ENCODE results near the gene PPP4R1. TPM values are rescaled to one million over a fixed set of nuclear protein-coding genes. Genes with fewer than 3 reads are reported as not detected.

PPP4R1 gene
- total RNA-seq, 1 donor from 2014 or later, result 132 TPM

DNA sequence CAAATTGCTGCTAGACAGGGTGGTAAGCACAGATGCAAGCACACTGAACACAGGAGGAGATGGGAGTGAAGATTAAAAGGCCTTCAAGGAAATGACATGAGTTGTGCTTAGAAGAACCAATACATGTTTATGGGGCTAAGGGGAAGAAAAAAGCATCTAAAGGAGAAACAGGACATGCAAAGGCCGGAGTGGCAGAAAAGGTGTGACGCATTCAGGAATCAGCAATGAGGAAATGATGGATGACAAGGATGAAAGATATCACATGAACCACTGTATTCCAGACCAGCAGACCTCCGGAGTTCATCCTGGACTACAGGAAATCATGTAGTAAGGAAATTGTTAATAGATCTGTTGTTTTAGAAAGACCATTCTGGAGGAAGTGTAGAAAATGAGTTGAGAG is 42.8 kb downstream of the PPP4R1 start:
- Mint-ChIP-seq H3K36me3 (ENCODE audit: low read depth, unreplicated experiment) (peaks cover 14% of the 10 kb centered on the region), H3K4me1 (ENCODE audit: low read depth, unreplicated experiment) (peaks cover 5% of the 10 kb centered on the region), H3K4me3 (ENCODE audit: unreplicated experiment) (no peak overlapping the region), H3K27ac (ENCODE audit: unreplicated experiment) (no peak overlapping the region), H3K9me3 (ENCODE audit: unreplicated experiment) (no peaks in the 10 kb centered on the region), H3K27me3 (ENCODE audit: low read depth, unreplicated experiment) (no peaks in the 10 kb centered on the region)
- DNase-seq (ENCODE audit: low read depth) (no peak), FAIRE-seq (no peak)
- peaks cover 32% of the 10 kb centered on the region for H3K36me3 ChIP-seq (ENCODE audit: insufficient read depth, low read length)
- no peak overlapping the region for H3K9ac ChIP-seq (ENCODE audit: low read length)
- no peak overlapping the region for H2AFZ ChIP-seq (ENCODE audit: low read depth, low read length)
- H3K4me3 ChIP-seq (ENCODE audit: insufficient read depth, low read depth, low read length), result no peak overlapping the region
- TF ChIP-seq CTCF (IDR thresholded peaks at IDR 0.05; ENCODE audit: insufficient read depth, low read depth, low read length) (no peak), EZH2 (IDR thresholded peaks at IDR 0.05; ENCODE audit: insufficient read depth, low read length) (no peak)
- H3K79me2 ChIP-seq (ENCODE audit: insufficient read depth, low read length), result peaks cover 5% of the 10 kb centered on the region
- no peak overlapping the region for H3K4me2 ChIP-seq (ENCODE audit: low read length)
- peaks cover 26% of the 10 kb centered on the region for H4K20me1 ChIP-seq (ENCODE audit: insufficient read depth, low read length)
- H3K4me1 ChIP-seq (ENCODE audit: insufficient read depth, low read length), result no peaks in the 10 kb centered on the region
- H3K27me3 ChIP-seq (ENCODE audit: insufficient read depth, low read length), result no peaks in the 10 kb centered on the region
- H3K9me3 ChIP-seq (ENCODE audit: insufficient read depth, low read depth, low read length), result no peaks in the 10 kb centered on the region
- no peak overlapping the region for H3K27ac ChIP-seq (ENCODE audit: low read depth, low read length)

DNA sequence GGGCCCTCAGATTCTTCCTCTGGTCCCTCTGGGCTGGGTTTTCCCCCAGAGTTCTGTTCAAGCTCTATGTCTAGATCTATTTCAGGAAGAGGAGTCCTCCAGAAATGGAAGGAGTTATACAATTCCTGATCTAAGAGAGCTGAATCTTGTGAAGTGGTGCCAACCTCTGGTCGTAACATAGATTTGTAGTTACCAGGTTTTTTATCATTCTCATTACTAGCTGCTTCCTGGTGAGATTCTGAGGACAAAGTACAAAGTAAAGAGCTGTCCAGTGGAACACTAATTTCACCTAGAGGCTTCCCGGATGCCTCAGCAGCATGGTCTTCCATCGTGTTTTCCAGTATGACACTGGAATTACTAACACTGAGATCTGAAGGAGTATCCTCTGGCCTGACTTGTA is 44.1 kb downstream of the PPP4R1 start:
- Histone ChIP-seq H2AFZ (ENCODE audit: low read depth, low read length) (no peak overlapping the region), H3K4me2 (ENCODE audit: low read length) (no peak overlapping the region), H3K9me3 (ENCODE audit: insufficient read depth, low read depth, low read length) (no peaks in the 10 kb centered on the region), H3K79me2 (ENCODE audit: insufficient read depth, low read length) (peaks cover 8% of the 10 kb centered on the region), H3K27me3 (ENCODE audit: insufficient read depth, low read length) (no peaks in the 10 kb centered on the region), H3K4me3 (ENCODE audit: insufficient read depth, low read depth, low read length) (no peak overlapping the region), H3K36me3 (ENCODE audit: insufficient read depth, low read length) (peaks cover 32% of the 10 kb centered on the region), H4K20me1 (ENCODE audit: insufficient read depth, low read length) (peaks cover 32% of the 10 kb centered on the region), H3K27ac (ENCODE audit: low read depth, low read length) (no peak overlapping the region), H3K4me1 (ENCODE audit: insufficient read depth, low read length) (no peaks in the 10 kb centered on the region), H3K9ac (ENCODE audit: low read length) (no peak overlapping the region)
- no peaks in the 10 kb centered on the region for H3K4me1 Mint-ChIP-seq (ENCODE audit: low read depth, unreplicated experiment)
- no peaks in the 10 kb centered on the region for H3K27me3 Mint-ChIP-seq (ENCODE audit: low read depth, unreplicated experiment)
- no peak overlapping the region for H3K27ac Mint-ChIP-seq (ENCODE audit: unreplicated experiment)
- H3K9me3 Mint-ChIP-seq (ENCODE audit: unreplicated experiment), result no peaks in the 10 kb centered on the region
- no peak overlapping the region for H3K4me3 Mint-ChIP-seq (ENCODE audit: unreplicated experiment)
- H3K36me3 Mint-ChIP-seq (ENCODE audit: low read depth, unreplicated experiment), result peaks cover 14% of the 10 kb centered on the region
- FAIRE-seq (no peak), DNase-seq (ENCODE audit: low read depth) (no peak)
- no peak for TF ChIP-seq EZH2 (IDR thresholded peaks at IDR 0.05; ENCODE audit: insufficient read depth, low read length)
- TF ChIP-seq CTCF (IDR thresholded peaks at IDR 0.05; ENCODE audit: insufficient read depth, low read depth, low read length), result no peak

- H3K27me3 ChIP-seq (ENCODE audit: insufficient read depth, low read length), result no peaks in the 10 kb centered on the region
- FAIRE-seq (no peak), DNase-seq (ENCODE audit: low read depth) (no peak)
- H3K9ac ChIP-seq (ENCODE audit: low read length), result no peak overlapping the region
- no peaks in the 10 kb centered on the region for H3K4me1 ChIP-seq (ENCODE audit: insufficient read depth, low read length)
- peaks cover 29% of the 10 kb centered on the region for H3K36me3 ChIP-seq (ENCODE audit: insufficient read depth, low read length)
- H3K4me1 Mint-ChIP-seq (ENCODE audit: low read depth, unreplicated experiment), result no peaks in the 10 kb centered on the region
- H3K9me3 ChIP-seq (ENCODE audit: insufficient read depth, low read depth, low read length), result no peaks in the 10 kb centered on the region
- no peak overlapping the region for H3K27ac ChIP-seq (ENCODE audit: low read depth, low read length)
- no peaks in the 10 kb centered on the region for H3K27me3 Mint-ChIP-seq (ENCODE audit: low read depth, unreplicated experiment)
- peaks cover 36% of the 10 kb centered on the region for H4K20me1 ChIP-seq (ENCODE audit: insufficient read depth, low read length)
- H3K9me3 Mint-ChIP-seq (ENCODE audit: unreplicated experiment), result no peaks in the 10 kb centered on the region
- no peak overlapping the region for H3K4me3 Mint-ChIP-seq (ENCODE audit: unreplicated experiment)
- TF ChIP-seq EZH2 (IDR thresholded peaks at IDR 0.05; ENCODE audit: insufficient read depth, low read length) (no peak), CTCF (IDR thresholded peaks at IDR 0.05; ENCODE audit: insufficient read depth, low read depth, low read length) (no peak)
- H3K4me2 ChIP-seq (ENCODE audit: low read length), result no peak overlapping the region
- no peak overlapping the region for H2AFZ ChIP-seq (ENCODE audit: low read depth, low read length)
- no peak overlapping the region for H3K4me3 ChIP-seq (ENCODE audit: insufficient read depth, low read depth, low read length)
- H3K27ac Mint-ChIP-seq (ENCODE audit: unreplicated experiment), result no peak overlapping the region
- H3K36me3 Mint-ChIP-seq (ENCODE audit: low read depth, unreplicated experiment), result peaks cover 15% of the 10 kb centered on the region
- H3K79me2 ChIP-seq (ENCODE audit: insufficient read depth, low read length), result peaks cover 8% of the 10 kb centered on the region
These were observed 45.2 kb downstream of the PPP4R1 start for GRCh38 chr18:9569178-9569577.

Data from astrocyte (in vitro differentiated cells and primary cell).